ENCODE results near the gene PIGP. TPM values are rescaled to one million over a fixed set of nuclear protein-coding genes. Genes with fewer than 3 reads are reported as not detected.

Gene PIGP
- total and polyA plus RNA-seq, 2 of the 13 experiments (the other 11 are each of a cell fraction or from before 2014, with no cell fraction given): 14.8 to 33.4 TPM

DNA sequence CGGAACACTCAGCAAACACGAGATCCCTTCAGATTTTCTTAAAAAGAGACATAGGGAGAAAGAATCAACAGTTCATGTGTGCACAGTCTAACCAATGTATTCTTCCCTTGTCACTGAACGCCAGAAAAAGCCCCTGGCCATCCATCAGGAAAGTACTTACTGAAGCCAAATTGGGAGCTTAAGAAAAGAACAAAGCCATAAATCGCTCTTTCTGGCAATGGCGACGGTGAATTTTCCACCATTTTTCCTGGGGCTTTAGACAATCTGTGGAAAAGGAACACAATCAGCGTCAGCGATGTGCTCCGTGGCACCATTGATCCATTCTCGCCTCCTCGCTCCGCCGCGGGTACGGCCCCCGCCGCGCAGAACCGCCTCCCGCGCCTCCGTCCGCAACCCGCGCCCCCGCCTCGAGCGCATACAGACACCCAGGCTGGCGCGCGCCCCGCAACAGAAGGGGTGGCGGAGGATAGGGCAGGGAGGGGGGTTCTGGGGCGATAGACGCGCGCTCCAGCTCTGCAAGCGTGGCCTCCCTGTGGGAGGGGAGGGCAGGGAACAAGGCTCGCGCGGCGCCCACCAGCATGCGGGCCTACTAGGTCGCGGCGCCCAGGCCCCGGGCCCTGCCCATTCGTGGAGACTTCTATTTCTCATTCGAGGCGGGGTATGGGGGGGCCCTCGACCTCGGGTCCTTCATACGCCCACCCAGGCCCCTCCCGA, 440 bp downstream of the PIGP start:
- peak overlapping the region; percentile 99 for H3K9ac ChIP-seq (ENCODE audit: insufficient read depth, low read depth, low read length)
- TF ChIP-seq CCAR2 (optimal IDR thresholded peaks at IDR 0.05; ENCODE audit: low read depth, low read length) (no peak), ZNF556 (CRISPR knock-in tag; IDR thresholded peaks at IDR 0.05; ENCODE audit: borderline replicate concordance) (no peak), ZNF224 (CRISPR knock-in tag; IDR thresholded peaks at IDR 0.05) (peak; percentile 85; the same call in 1 of the 2 replicates), ERF (CRISPR knock-in tag; IDR thresholded peaks at IDR 0.05) (peak; percentile 20; the same call in 1 of the 2 replicates), ATRX (CRISPR knock-in tag; IDR thresholded peaks at IDR 0.05; ENCODE audit: borderline replicate concordance) (no peak), SMC3 (IDR thresholded peaks at IDR 0.05; ENCODE audit: low read length) (no peak), ZNF484 (CRISPR knock-in tag; IDR thresholded peaks at IDR 0.05; ENCODE audit: borderline replicate concordance, low read depth) (no peak), NKX3-1 (CRISPR knock-in tag; IDR thresholded peaks at IDR 0.05) (peak; percentile 52; the same call in 1 of the 2 replicates), FLYWCH1 (CRISPR knock-in tag; IDR thresholded peaks at IDR 0.05) (no peak)
- TF ChIP-seq, protein P1, sequence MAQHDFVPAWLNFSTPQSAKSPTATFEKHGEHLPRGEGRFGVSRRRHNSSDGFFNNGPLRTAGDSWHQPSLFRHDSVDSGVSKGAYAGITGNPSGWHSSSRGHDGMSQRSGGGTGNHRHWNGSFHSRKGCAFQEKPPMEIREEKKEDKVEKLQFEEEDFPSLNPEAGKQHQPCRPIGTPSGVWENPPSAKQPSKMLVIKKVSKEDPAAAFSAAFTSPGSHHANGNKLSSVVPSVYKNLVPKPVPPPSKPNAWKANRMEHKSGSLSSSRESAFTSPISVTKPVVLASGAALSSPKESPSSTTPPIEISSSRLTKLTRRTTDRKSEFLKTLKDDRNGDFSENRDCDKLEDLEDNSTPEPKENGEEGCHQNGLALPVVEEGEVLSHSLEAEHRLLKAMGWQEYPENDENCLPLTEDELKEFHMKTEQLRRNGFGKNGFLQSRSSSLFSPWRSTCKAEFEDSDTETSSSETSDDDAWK (CRISPR knock-in tag; IDR thresholded peaks at IDR 0.05): no peak
- TF ChIP-seq, protein P2, sequence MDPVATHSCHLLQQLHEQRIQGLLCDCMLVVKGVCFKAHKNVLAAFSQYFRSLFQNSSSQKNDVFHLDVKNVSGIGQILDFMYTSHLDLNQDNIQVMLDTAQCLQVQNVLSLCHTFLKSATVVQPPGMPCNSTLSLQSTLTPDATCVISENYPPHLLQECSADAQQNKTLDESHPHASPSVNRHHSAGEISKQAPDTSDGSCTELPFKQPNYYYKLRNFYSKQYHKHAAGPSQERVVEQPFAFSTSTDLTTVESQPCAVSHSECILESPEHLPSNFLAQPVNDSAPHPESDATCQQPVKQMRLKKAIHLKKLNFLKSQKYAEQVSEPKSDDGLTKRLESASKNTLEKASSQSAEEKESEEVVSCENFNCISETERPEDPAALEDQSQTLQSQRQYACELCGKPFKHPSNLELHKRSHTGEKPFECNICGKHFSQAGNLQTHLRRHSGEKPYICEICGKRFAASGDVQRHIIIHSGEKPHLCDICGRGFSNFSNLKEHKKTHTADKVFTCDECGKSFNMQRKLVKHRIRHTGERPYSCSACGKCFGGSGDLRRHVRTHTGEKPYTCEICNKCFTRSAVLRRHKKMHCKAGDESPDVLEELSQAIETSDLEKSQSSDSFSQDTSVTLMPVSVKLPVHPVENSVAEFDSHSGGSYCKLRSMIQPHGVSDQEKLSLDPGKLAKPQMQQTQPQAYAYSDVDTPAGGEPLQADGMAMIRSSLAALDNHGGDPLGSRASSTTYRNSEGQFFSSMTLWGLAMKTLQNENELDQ (CRISPR knock-in tag; IDR thresholded peaks at IDR 0.05; ENCODE audit: borderline replicate concordance): no peak
- TF ChIP-seq, protein P3, sequence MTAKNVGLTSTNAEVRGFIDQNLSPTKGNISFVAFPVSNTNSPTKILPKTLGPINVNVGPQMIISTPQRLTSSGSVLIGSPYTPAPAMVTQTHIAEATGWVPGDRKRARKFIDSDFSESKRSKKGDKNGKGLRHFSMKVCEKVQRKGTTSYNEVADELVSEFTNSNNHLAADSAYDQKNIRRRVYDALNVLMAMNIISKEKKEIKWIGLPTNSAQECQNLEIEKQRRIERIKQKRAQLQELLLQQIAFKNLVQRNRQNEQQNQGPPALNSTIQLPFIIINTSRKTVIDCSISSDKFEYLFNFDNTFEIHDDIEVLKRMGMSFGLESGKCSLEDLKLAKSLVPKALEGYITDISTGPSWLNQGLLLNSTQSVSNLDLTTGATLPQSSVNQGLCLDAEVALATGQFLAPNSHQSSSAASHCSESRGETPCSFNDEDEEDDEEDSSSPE (CRISPR knock-in tag; IDR thresholded peaks at IDR 0.05): peak; percentile 53
- TF ChIP-seq, protein P4, sequence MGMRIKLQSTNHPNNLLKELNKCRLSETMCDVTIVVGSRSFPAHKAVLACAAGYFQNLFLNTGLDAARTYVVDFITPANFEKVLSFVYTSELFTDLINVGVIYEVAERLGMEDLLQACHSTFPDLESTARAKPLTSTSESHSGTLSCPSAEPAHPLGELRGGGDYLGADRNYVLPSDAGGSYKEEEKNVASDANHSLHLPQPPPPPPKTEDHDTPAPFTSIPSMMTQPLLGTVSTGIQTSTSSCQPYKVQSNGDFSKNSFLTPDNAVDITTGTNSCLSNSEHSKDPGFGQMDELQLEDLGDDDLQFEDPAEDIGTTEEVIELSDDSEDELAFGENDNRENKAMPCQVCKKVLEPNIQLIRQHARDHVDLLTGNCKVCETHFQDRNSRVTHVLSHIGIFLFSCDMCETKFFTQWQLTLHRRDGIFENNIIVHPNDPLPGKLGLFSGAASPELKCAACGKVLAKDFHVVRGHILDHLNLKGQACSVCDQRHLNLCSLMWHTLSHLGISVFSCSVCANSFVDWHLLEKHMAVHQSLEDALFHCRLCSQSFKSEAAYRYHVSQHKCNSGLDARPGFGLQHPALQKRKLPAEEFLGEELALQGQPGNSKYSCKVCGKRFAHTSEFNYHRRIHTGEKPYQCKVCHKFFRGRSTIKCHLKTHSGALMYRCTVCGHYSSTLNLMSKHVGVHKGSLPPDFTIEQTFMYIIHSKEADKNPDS (CRISPR knock-in tag; IDR thresholded peaks at IDR 0.05): no peak
- TF ChIP-seq, protein P5, sequence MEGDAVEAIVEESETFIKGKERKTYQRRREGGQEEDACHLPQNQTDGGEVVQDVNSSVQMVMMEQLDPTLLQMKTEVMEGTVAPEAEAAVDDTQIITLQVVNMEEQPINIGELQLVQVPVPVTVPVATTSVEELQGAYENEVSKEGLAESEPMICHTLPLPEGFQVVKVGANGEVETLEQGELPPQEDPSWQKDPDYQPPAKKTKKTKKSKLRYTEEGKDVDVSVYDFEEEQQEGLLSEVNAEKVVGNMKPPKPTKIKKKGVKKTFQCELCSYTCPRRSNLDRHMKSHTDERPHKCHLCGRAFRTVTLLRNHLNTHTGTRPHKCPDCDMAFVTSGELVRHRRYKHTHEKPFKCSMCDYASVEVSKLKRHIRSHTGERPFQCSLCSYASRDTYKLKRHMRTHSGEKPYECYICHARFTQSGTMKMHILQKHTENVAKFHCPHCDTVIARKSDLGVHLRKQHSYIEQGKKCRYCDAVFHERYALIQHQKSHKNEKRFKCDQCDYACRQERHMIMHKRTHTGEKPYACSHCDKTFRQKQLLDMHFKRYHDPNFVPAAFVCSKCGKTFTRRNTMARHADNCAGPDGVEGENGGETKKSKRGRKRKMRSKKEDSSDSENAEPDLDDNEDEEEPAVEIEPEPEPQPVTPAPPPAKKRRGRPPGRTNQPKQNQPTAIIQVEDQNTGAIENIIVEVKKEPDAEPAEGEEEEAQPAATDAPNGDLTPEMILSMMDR (CRISPR knock-in tag; IDR thresholded peaks at IDR 0.05): 0 out of 2 replicates have a peak, but pooled peaks have one; percentile 16

More for the DNA sequence above, 440 bp downstream of the PIGP start:
- Histone ChIP-seq H2AFZ (ENCODE audit: low read length) (no peak overlapping the region), H3K4me2 (ENCODE audit: low read depth, low read length) (peak overlapping the region; percentile 85), H3K36me3 (replicated peaks in 1 of 2; ENCODE audit: control insufficient read depth in 1 of 2, insufficient read depth in 2 of 2, low read length in 2 of 2) (peaks cover 0 to 3% of the 10 kb centered on the region in 2 experiments; a peak in 1 of 5 replicates), H4K20me1 (ENCODE audit: insufficient read depth, low read length) (peaks cover 21% of the 10 kb centered on the region), H3K27me3 (ENCODE audit: control insufficient read depth in 1 of 2, insufficient read depth in 2 of 2, low read length in 2 of 2) (no peaks in the 10 kb centered on the region; a peak in 1 of 5 replicates), H3K4me3 (replicated peaks in 1 of 3; ENCODE audit: insufficient read depth in 1 of 3, low read depth in 2 of 3, low read length in 3 of 3) (peak overlapping the region; percentile 81 to 92 (median 84)), H3K4me1 (ENCODE audit: insufficient read depth, low read length) (peaks cover 47% of the 10 kb centered on the region), H3K27ac (ENCODE audit: extremely low read length, insufficient read depth, low read length) (peak overlapping the region; percentile 96), H3K9me3 (ENCODE audit: low read length) (no peaks in the 10 kb centered on the region), H3K79me2 (ENCODE audit: insufficient read depth, low read length) (peaks cover 58% of the 10 kb centered on the region)
- TSS peak; percentile 61 for BruUV-seq (replicated peaks)
- ChIA-PET POLR2A (interaction anchor here (1.0 to 2.1 kb wide), 8 partner anchors 10 to 106 kb away, joined by 3 to 11 read pairs (median 4); partner anchors contain the start of gene HLCS), CTCF (ENCODE audit: low intra/inter-chr PET ratio, low total read pairs) (interaction anchor here (0.7 kb wide), 1 partner anchor 96 kb away, joined by 3 read pairs; no protein-coding TSS in a partner anchor)
- no peak for DNase-seq (ENCODE audit: low spot score)
- 0% methylated on average over 8 of the region's 54 CpGs for WGBS (ENCODE audit: low lambda C conversion rate)
- peak; percentile 72 for ATAC-seq
- in situ Hi-C loops (cut with HindIII; ENCODE audit: extremely low pct_ligation_motif_present, low pct_unique_long_range_greater_than_20kb): no loop called here
- FAIRE-seq: no peak
- intact Hi-C loops (cut with micrococcal nuclease; ENCODE audit: unreplicated experiment): loop anchor here (5.0 kb wide), 1 partner anchor 85 kb away; no protein-coding TSS in a partner anchor
